ENCODE results near the gene WBP2. TPM values are rescaled to one million over a fixed set of nuclear protein-coding genes. Genes with fewer than 3 reads are reported as not detected.

The WBP2 gene
- total and polyA plus RNA-seq, 2 of the 13 experiments (the other 11 are each of a cell fraction or from before 2014, with no cell fraction given) = 29.2 to 29.5 TPM

GRCh38 chr17:75878174-75878998 is 23.3 kb upstream of the WBP2 start, which contains the start of gene TRIM47 (continued):
- no peak; the same call in 1 of the 2 replicates for TF ChIP-seq HBP1 (CRISPR knock-in tag; IDR thresholded peaks at IDR 0.05; ENCODE audit: low read depth)
- TF ChIP-seq PCBP2 (optimal IDR thresholded peaks at IDR 0.05; ENCODE audit: low read depth, low read length, poor library complexity, severe bottlenecking) = no peak
- peak; percentile 39; the same call in 1 of the 2 replicates for TF ChIP-seq FOSL1 (CRISPR knock-in tag; IDR thresholded peaks at IDR 0.05; ENCODE audit: borderline replicate concordance)
- no peak; the same call in 1 of the 2 replicates for TF ChIP-seq BRF2 (CRISPR knock-in tag; IDR thresholded peaks at IDR 0.05)
- TF ChIP-seq SNAPC2 (CRISPR knock-in tag; IDR thresholded peaks at IDR 0.05) = peak; percentile 29
- peak; percentile 84; the same call in 1 of the 2 replicates for TF ChIP-seq ZNF230 (CRISPR knock-in tag; IDR thresholded peaks at IDR 0.05)
- peak; percentile 79 for TF ChIP-seq GABPB1 (CRISPR knock-in tag; IDR thresholded peaks at IDR 0.05)
- TF ChIP-seq IKZF4 (CRISPR knock-in tag; IDR thresholded peaks at IDR 0.05; ENCODE audit: borderline replicate concordance, low read depth, not compliant biosample characterization) = peak; percentile 46
- no peak for TF ChIP-seq ZBTB21 (CRISPR knock-in tag; IDR thresholded peaks at IDR 0.05)
- TF ChIP-seq SP4 (CRISPR knock-in tag; IDR thresholded peaks at IDR 0.05) = peak; percentile 54
- no peak; the same call in 1 of the 2 replicates for TF ChIP-seq ZNF431 (CRISPR knock-in tag; IDR thresholded peaks at IDR 0.05; ENCODE audit: borderline replicate concordance, low read depth)
- TF ChIP-seq RBAK (CRISPR knock-in tag; IDR thresholded peaks at IDR 0.05) = no peak
- TF ChIP-seq TCF7 (IDR thresholded peaks at IDR 0.05; ENCODE audit: low read depth) = no peak
- peak; percentile 60; the same call in 1 of the 2 replicates for TF ChIP-seq IRF9 (CRISPR knock-in tag; IDR thresholded peaks at IDR 0.05; ENCODE audit: borderline replicate concordance)
- TF ChIP-seq ZNF564 (CRISPR knock-in tag; IDR thresholded peaks at IDR 0.05) = peak; percentile 7; the same call in 1 of the 2 replicates
- no peak for TF ChIP-seq ZNF282 (IDR thresholded peaks at IDR 0.05; ENCODE audit: partially characterized antibody)
- peak; percentile 9 for TF ChIP-seq FOXA3 (CRISPR knock-in tag; IDR thresholded peaks at IDR 0.05)
- no peak; the same call in 1 of the 2 replicates for TF ChIP-seq ZBTB2 (CRISPR knock-in tag; IDR thresholded peaks at IDR 0.05; ENCODE audit: low read depth)
- TF ChIP-seq ZEB1 (IDR thresholded peaks at IDR 0.05; ENCODE audit: insufficient replicate concordance, low read depth) = peak; percentile 41
- 0 out of 2 replicates have a peak, but pooled peaks have one; percentile 15 for TF ChIP-seq ZBTB39 (CRISPR knock-in tag; IDR thresholded peaks at IDR 0.05)
- TF ChIP-seq SATB2 (CRISPR knock-in tag; IDR thresholded peaks at IDR 0.05) = no peak
- no peak for TF ChIP-seq ZFP36 (IDR thresholded peaks at IDR 0.05; ENCODE audit: borderline replicate concordance, low read depth, low read length, partially characterized antibody)

All from HepG2 (cell line).